ENCODE results near the gene OR52I2.

GRCh38 chr11:4636962-4637661 is 55.6 kb downstream of the OR52I2 start, which contains the start of gene OR51D1:
- TF ChIP-seq POLR2A (IDR thresholded peaks at IDR 0.05; ENCODE audit: extremely low read depth, insufficient read length) (no peak), MYC (IDR thresholded peaks at IDR 0.05; ENCODE audit: low read depth, low read length) (peak; percentile 80)
- TF ChIP-seq, protein P1, sequence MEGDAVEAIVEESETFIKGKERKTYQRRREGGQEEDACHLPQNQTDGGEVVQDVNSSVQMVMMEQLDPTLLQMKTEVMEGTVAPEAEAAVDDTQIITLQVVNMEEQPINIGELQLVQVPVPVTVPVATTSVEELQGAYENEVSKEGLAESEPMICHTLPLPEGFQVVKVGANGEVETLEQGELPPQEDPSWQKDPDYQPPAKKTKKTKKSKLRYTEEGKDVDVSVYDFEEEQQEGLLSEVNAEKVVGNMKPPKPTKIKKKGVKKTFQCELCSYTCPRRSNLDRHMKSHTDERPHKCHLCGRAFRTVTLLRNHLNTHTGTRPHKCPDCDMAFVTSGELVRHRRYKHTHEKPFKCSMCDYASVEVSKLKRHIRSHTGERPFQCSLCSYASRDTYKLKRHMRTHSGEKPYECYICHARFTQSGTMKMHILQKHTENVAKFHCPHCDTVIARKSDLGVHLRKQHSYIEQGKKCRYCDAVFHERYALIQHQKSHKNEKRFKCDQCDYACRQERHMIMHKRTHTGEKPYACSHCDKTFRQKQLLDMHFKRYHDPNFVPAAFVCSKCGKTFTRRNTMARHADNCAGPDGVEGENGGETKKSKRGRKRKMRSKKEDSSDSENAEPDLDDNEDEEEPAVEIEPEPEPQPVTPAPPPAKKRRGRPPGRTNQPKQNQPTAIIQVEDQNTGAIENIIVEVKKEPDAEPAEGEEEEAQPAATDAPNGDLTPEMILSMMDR (IDR thresholded peaks at IDR 0.05; ENCODE audit: low read depth, low read length) = peak; percentile 87
